Measurements from ENCODE around the gene COCH.
"Not testable (repeated sequence)": the region's sequence is repeated elsewhere in the genome, so short reads cannot be mapped to it uniquely, and the experiment has no call there.

The COCH gene

DNA sequence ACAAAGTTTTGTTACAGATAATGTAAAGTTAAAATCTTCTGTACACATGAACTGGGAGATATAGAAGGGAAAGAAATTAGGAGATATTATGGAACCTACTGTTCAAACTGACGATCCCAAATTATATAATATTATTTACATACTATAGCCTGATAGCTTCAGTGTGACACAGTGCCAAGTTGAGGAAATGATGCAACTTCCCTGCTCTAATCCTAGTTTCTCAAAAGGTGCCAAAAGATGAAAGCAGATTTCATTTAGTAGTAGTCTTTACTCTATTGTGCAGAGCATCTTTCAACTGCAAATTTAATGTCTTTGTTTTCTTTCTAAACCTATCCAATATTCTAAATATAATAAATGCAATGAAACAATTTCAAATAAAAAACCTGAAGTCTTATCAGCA, 46.9 kb downstream of the COCH start:
- Histone ChIP-seq H3K4me1 (ENCODE audit: control insufficient read depth in 1 of 2, insufficient read depth in 2 of 2, low read length in 2 of 2) (no peaks in the 10 kb centered on the region), H3K27me3 (ENCODE audit: control insufficient read depth in 1 of 2, insufficient read depth in 2 of 2, low read length in 2 of 2) (no peaks in the 10 kb centered on the region), H3K9me3 (ENCODE audit: control insufficient read depth in 1 of 2, low read length in 2 of 2) (no peaks in the 10 kb centered on the region), H3K4me3 (ENCODE audit: low read depth in 1 of 2, low read length in 2 of 2) (no peak overlapping the region), H3K36me3 (ENCODE audit: control insufficient read depth in 1 of 2, insufficient read depth in 2 of 2, low read length in 2 of 2) (peaks cover 0 to 8% of the 10 kb centered on the region in 2 donors), H3K9ac (ENCODE audit: low read depth in 1 of 2, low read length in 2 of 2) (no peak overlapping the region), H3K27ac (ENCODE audit: low read depth, low read length) (no peak overlapping the region)

DNA sequence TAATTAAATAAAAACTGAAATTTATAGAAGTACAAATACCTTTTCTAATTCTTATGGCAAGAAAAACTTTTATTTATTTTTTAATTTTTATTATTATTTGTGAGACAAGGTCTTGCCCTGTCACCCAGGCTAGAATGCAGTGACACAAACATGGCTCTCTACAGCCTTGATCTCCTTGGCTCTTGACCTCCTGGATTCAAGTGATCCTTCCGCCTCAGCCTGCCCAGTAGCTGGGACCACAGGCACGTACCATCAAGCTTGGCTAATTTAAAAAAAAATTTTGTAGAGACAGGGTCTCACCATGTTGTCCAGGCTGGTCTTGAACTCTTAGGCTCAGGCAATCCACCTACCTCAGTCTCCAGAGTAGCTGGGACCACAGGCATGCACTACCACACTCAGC, 47.4 kb downstream of the COCH start:
- H3K4me3 ChIP-seq (ENCODE audit: low read depth in 1 of 2, low read length in 2 of 2) = no peak overlapping the region
- peaks cover 0 to 8% of the 10 kb centered on the region in 2 donors for H3K36me3 ChIP-seq (ENCODE audit: control insufficient read depth in 1 of 2, insufficient read depth in 2 of 2, low read length in 2 of 2)
- no peaks in the 10 kb centered on the region for H3K27me3 ChIP-seq (ENCODE audit: control insufficient read depth in 1 of 2, insufficient read depth in 2 of 2, low read length in 2 of 2)
- H3K9ac ChIP-seq (ENCODE audit: low read depth in 1 of 2, low read length in 2 of 2) = no peak overlapping the region
- no peak overlapping the region for H3K27ac ChIP-seq (ENCODE audit: low read depth, low read length)
- no peaks in the 10 kb centered on the region for H3K9me3 ChIP-seq (ENCODE audit: control insufficient read depth in 1 of 2, low read length in 2 of 2)
- no peaks in the 10 kb centered on the region for H3K4me1 ChIP-seq (ENCODE audit: control insufficient read depth in 1 of 2, insufficient read depth in 2 of 2, low read length in 2 of 2)

DNA sequence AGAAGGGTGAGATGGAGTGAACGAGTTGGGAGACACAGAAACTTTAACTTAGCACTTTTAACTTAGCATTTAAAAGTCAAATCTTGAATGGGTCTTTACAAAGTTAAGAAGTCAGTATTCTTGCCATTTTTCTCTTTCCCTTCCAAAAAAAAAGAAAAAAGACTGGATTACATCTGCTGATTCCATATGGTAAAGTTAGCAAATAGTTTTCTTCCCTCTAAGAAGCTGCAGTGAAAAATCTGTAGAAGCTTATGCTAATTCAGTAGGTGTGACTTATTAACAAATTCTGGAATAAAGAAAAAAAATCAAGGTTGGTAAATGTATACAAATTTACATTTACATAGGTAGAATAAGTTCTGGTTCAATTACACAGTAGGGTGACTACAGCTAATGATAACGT, 50.9 kb downstream of the COCH start:
- H3K4me3 ChIP-seq (ENCODE audit: low read depth in 1 of 2, low read length in 2 of 2) = no peak overlapping the region
- no peaks in the 10 kb centered on the region for H3K27me3 ChIP-seq (ENCODE audit: control insufficient read depth in 1 of 2, insufficient read depth in 2 of 2, low read length in 2 of 2)
- H3K27ac ChIP-seq (ENCODE audit: low read depth, low read length) = no peak overlapping the region
- H3K9ac ChIP-seq (ENCODE audit: low read depth in 1 of 2, low read length in 2 of 2) = no peak overlapping the region
- no peaks in the 10 kb centered on the region for H3K9me3 ChIP-seq (ENCODE audit: control insufficient read depth in 1 of 2, low read length in 2 of 2)
- H3K4me1 ChIP-seq (ENCODE audit: control insufficient read depth in 1 of 2, insufficient read depth in 2 of 2, low read length in 2 of 2) = no peaks in the 10 kb centered on the region
- H3K36me3 ChIP-seq (ENCODE audit: control insufficient read depth in 1 of 2, insufficient read depth in 2 of 2, low read length in 2 of 2) = peaks cover 0 to 5% of the 10 kb centered on the region in 2 donors

DNA sequence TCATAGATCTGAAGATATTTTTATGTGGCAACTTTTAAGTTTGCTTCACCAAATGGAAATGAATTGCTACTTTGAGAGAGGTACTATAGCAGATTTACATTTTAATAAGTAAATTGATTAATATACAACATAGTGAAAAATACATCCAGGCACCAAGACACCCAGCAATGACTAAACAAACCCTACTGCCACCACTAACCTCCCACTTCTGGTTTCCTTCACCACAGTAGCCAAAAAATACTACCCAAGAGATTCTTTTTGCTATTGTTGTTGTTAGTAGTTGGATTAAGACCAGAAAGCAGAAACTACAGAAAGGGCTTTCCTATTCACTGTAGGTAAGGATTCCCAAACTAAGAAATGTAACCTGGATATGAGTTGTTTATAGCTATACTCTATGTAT, 54.1 kb downstream of the COCH start:
- Histone ChIP-seq H3K4me1 (ENCODE audit: control insufficient read depth in 1 of 2, insufficient read depth in 2 of 2, low read length in 2 of 2) (no peaks in the 10 kb centered on the region), H3K27me3 (ENCODE audit: control insufficient read depth in 1 of 2, insufficient read depth in 2 of 2, low read length in 2 of 2) (no peaks in the 10 kb centered on the region), H3K9me3 (ENCODE audit: control insufficient read depth in 1 of 2, low read length in 2 of 2) (no peaks in the 10 kb centered on the region), H3K9ac (ENCODE audit: low read depth in 1 of 2, low read length in 2 of 2) (no peak overlapping the region), H3K27ac (ENCODE audit: low read depth, low read length) (no peak overlapping the region), H3K36me3 (ENCODE audit: control insufficient read depth in 1 of 2, insufficient read depth in 2 of 2, low read length in 2 of 2) (no peaks in the 10 kb centered on the region), H3K4me3 (ENCODE audit: low read depth in 1 of 2, low read length in 2 of 2) (no peak overlapping the region)

DNA sequence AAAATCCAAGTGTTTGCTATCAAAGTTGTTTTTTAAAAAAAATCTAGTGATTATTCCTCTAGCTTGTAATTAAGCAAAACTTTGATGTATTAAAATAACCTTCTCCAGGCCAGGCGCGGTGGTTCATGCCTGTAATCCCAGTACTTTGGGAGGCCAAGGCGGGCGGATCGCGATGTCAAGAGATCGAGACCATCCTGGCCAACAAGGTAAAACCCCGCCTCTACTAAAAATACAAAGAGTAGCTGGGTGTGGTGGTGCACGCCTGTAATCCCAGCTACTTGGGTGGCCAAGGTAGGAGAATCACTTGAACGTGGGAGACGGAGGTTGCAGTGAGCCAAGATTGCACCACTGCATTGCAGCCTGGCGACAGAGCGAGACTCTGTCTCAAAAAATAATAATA, 59.6 kb downstream of the COCH start:
- not testable (repeated sequence) for H3K4me3 ChIP-seq (ENCODE audit: low read depth in 1 of 2, low read length in 2 of 2); H3K27ac ChIP-seq (ENCODE audit: low read depth, low read length); H3K4me1 ChIP-seq (ENCODE audit: control insufficient read depth in 1 of 2, insufficient read depth in 2 of 2, low read length in 2 of 2); H3K9me3 ChIP-seq (ENCODE audit: control insufficient read depth in 1 of 2, low read length in 2 of 2); H3K9ac ChIP-seq (ENCODE audit: low read depth in 1 of 2, low read length in 2 of 2); H3K27me3 ChIP-seq (ENCODE audit: control insufficient read depth in 1 of 2, insufficient read depth in 2 of 2, low read length in 2 of 2)
- peaks cover under 1 to 24% of the 10 kb centered on the region in 2 donors for H3K36me3 ChIP-seq (ENCODE audit: control insufficient read depth in 1 of 2, insufficient read depth in 2 of 2, low read length in 2 of 2)

DNA sequence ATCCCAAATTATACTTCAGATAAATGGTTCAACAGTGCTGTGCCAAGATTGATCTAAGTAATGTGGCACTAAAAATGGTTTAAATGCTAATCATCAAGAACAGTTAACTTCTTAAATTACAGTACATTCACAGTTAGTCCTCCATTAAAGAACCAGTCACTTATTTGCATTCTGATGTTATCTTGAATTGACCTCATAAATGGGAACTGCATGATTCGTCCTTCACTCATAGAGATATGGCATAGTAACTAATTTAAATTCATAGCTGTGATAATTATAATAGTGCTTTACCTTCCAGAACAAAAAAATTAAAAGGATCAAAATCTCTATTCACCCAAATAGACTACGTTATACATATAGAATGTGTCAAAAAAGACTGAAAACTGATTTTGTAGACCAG, 61.1 kb downstream of the COCH start:
- H3K4me3 ChIP-seq (ENCODE audit: low read depth in 1 of 2, low read length in 2 of 2) = no peak overlapping the region
- peaks cover 3 to 24% of the 10 kb centered on the region in 2 donors for H3K36me3 ChIP-seq (ENCODE audit: control insufficient read depth in 1 of 2, insufficient read depth in 2 of 2, low read length in 2 of 2)
- no peaks in the 10 kb centered on the region for H3K4me1 ChIP-seq (ENCODE audit: control insufficient read depth in 1 of 2, insufficient read depth in 2 of 2, low read length in 2 of 2)
- H3K9ac ChIP-seq (ENCODE audit: low read depth in 1 of 2, low read length in 2 of 2) = no peak overlapping the region
- no peak overlapping the region for H3K27ac ChIP-seq (ENCODE audit: low read depth, low read length)
- no peaks in the 10 kb centered on the region for H3K27me3 ChIP-seq (ENCODE audit: control insufficient read depth in 1 of 2, insufficient read depth in 2 of 2, low read length in 2 of 2)
- H3K9me3 ChIP-seq (ENCODE audit: control insufficient read depth in 1 of 2, low read length in 2 of 2) = no peaks in the 10 kb centered on the region

DNA sequence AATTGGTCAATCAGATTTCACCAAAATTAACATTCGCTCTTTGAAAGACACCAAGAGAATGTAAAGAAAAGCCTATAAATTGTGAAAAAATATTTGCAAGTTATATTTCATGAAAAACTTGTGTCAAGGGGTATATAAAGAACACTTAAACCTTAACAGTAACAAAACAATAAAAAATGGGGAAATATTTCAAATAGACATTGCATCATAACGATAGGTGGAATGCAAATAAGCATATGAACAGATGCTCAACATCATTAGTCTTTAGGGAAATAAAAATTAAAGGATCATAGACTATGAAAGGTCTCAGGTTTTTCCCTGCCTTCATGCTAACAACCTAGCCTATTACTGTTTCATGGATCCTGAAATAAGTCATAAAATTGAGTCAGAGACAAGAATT, 64.3 kb downstream of the COCH start:
- Histone ChIP-seq H3K4me3 (ENCODE audit: low read depth in 1 of 2, low read length in 2 of 2) (no peak overlapping the region), H3K27ac (ENCODE audit: low read depth, low read length) (no peak overlapping the region), H3K9me3 (ENCODE audit: control insufficient read depth in 1 of 2, low read length in 2 of 2) (no peaks in the 10 kb centered on the region), H3K9ac (ENCODE audit: low read depth in 1 of 2, low read length in 2 of 2) (no peak overlapping the region), H3K36me3 (ENCODE audit: control insufficient read depth in 1 of 2, insufficient read depth in 2 of 2, low read length in 2 of 2) (peaks cover 8 to 33% of the 10 kb centered on the region in 2 donors), H3K4me1 (ENCODE audit: control insufficient read depth in 1 of 2, insufficient read depth in 2 of 2, low read length in 2 of 2) (no peaks in the 10 kb centered on the region), H3K27me3 (ENCODE audit: control insufficient read depth in 1 of 2, insufficient read depth in 2 of 2, low read length in 2 of 2) (no peaks in the 10 kb centered on the region)
